Iris pigment epithelial cell (primary cell): ENCODE results near the gene HOXA13.
A peak's percentile ranks its signal among the peaks of the same experiment; 100 is the strongest.

Experiments
- DNase-seq: peaks from one replicate; pipeline ENCODE4 v3.0.0-alpha.2; 2011; ENCODE audit warnings: low read depth

The HOXA13 gene

DNA sequence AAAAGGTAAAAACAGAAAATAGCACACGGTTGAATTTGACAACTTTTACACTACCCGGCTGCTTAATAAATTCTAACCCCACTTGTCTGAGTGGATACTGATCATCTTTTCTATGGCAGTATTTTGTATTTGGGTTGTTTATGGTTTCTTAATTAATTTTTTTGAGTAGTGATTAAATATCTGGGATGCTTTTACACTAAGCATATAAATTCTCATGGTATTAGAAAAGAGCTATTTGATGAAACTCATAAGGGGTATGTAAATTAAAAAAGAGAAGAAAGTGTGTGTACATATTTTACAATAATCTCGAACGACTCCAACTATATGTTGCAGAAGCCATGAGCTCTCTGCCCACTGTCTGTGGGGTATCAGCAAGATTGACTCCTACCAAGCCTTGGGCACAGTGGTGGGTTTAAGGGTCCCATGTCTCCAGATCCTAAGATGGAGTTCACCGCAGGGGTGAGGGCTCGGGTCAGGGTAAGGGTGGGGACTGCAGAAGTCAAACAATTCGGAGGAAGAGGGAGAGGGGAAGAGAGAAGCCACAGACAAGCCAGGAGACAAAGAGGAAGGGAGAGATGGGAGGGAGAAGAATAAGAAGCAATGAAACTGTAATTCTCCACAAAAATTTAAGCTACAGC, 7.6 kb upstream of the HOXA13 start:
- DNase-seq, result no peak

DNA sequence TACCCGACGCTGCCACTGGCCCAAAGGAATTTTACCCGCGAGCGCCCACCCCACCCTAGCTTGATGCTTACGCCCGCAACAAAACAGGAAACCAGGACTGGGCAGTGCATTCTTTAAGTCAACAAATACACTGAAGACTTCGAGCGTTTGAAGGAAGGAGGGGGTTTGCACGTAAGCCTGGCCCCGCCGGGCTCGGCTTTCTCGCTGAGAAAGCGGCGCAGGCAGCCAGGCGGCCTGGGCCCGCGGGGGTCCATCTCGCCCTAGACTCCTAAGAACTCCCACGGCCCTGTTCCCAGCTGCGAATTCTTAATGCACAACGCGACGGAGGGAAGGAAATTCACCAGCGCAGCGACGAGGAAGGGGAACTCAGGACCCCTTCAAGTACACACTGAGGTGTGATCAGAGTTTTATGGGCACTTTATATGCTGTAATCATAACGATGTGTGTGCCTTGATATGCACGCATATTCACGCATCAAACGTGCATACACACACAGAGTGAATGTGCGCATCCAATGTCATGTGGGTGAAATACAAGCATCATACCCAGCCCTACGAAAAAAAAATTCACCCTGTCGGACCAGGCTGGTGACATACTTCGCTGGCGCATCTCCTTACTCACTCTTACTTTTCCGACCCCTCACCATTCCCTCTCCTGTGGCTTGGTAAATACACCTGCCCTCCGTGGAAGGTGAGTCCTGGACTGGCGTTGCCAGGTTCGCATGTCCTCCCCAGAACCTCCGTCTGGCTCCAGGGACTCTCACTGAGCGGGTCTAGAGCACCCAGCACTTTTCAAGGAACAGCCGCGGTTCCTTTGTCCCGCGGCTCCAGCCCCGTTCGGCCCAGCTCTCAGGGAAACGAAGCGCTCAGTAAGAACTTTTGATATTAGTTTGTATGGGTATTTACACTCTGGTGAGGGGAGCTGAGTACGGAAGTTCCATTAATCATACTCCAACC, 5.7 kb upstream of the HOXA13 start:
- no peak for DNase-seq

DNA sequence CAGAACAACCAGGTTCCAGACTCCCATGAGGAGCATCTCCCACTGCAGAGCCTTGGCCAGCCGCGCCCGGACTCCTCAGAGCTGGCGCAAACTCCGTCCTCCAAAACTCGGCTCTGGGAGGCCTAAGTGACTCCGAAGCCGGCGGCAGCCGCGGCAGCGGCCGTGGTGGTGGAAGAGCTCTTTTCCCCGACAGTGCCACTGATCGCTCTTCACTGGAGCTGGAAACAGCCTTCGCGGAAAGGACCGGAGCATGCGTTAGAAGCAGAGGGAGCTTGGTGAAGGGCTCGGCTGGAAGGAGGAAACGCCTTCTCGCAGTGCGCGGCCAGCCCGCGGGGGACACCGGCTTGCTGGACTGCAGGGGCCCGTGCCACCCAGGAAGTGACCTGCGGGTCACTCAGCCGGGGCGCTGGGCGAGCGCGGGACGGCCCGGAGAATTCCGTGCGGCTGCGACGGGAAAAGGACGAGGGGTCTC, 5.0 kb upstream of the HOXA13 start:
- no peak for DNase-seq

DNA sequence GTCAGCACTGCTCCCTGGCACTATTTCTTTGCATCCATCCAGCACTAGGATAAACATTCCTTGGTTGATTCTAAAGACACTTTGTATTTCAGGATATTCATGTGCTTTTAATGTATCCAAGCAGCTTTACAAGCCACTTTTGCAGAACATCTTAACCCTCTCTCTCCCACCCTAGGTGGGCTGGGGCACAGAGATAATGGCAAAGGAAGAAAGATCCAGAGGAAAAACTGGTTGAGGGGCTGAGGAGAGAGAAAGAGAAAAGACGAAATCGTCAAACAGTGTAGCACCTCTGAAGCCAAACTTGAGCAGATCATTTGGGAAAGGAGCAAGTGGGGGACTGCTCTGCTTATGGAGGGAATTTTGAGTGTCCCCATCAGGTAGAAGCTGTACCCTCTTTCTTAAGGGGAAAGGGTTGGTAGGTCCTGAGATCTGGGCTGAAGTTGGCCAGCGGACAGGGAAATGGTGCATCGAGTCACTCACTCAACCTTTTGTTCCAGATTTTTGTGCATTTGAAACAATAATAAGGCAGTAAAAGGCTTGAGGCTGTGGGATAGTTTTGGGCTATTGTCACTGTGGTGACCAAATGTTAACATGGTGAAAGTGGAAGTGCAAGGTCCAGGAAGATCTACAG, 4.2 kb upstream of the HOXA13 start:
- DNase-seq, result no peak

DNA sequence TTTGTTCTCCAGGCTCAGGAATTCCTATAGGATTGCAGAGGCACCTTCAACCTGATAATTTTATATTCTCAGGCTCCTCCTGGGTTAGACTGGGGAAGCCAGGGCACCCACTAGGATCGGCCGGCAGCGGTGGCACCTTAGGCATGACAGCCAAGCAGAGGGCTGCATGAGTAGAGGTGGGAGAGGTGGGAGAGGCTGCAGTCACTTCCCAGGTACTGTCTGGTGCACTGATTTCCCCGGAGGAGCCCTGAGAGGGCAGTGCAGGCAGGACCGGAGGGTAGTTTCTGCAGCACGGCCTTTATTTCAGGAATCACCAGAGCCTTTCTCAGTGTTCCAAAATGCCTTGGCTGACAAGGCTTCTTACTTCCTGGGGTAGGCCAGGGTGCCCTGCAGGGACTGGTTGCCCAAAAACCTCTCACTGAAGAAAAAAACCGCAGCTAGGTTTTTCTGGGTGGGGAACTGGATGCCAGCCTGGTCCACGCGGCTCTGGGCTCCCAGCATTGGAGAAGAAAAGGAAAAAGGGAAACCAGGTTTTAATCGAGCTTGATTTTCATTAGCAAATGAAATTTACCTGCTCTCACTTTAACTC, 3.6 kb upstream of the HOXA13 start:
- no peak for DNase-seq

DNA sequence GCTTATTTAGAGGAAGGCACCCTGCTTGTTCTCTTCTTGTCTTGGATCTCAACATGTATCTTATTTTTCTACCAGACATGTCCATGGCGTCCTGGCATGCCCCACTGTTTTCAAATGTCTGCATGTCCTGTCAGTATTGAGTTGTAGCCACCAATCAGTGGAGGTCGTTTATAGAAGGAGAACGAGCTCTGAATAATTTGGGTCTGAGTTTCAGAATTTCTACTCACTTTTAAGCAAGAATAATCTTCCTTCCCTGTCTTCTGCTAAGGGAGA, 2.9 kb upstream of the HOXA13 start:
- DNase-seq, result no peak

DNA sequence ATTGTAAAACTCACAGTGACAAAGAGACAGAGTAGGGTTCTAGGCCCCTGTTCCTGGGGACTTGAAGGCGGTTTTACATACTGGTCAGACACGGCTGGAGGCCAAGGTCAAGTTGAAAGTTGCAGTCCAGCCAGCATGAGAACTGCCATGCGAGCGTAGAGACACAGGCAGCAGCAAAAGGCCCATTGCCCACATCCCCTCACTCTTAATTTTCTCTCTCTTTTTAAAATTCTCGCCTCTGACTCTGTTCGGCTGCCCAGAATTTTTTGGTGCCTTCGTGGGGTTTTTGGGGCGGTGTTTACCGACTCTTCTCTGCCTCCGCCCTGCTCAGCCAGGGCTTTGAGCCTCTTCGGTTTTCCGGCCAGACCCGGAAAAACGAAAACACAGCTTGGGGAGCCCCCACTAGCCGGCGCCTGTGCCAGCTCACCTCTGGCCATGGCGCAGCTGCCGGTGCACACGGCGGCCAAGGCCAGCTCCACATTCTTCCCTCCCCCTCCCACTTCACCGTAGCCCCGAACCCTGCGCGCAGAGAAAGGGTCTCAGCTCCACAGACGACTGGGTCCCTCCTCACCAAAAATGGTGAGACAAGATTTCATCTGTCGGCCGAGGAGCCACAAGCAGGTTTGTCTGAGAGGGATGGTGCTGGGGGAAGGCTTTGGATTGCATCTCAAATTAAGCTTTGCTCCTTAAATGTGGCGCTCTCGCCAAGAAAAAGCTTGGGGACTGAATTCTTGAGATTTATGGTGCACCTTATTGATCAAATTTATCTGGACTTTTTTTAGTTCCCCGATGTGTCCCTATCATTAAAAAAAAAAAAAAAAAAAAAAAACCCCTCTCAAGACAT, 2.3 kb upstream of the HOXA13 start:
- no peak for DNase-seq

DNA sequence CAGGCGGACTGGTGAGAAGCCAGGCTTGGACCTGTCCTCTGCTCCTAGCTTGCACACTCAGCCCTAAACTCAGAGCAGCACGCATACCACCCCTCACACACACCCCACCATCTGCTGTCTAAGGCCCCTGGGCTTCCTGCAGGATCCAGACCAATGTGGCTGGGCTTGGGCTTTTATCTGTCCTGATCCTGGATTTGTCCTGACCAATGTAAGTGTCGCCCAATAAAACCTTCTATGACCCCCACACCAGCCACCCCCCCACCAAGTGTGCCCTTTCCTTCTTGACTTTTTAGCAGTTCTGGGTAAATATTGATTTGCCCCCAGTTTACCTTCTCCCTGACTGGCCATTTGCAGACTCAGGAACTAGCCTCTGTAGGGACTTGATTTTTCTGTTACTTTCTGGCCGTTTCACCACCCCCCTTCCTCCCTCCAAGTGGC, 1.7 kb upstream of the HOXA13 start:
- DNase-seq, result no peak

DNA sequence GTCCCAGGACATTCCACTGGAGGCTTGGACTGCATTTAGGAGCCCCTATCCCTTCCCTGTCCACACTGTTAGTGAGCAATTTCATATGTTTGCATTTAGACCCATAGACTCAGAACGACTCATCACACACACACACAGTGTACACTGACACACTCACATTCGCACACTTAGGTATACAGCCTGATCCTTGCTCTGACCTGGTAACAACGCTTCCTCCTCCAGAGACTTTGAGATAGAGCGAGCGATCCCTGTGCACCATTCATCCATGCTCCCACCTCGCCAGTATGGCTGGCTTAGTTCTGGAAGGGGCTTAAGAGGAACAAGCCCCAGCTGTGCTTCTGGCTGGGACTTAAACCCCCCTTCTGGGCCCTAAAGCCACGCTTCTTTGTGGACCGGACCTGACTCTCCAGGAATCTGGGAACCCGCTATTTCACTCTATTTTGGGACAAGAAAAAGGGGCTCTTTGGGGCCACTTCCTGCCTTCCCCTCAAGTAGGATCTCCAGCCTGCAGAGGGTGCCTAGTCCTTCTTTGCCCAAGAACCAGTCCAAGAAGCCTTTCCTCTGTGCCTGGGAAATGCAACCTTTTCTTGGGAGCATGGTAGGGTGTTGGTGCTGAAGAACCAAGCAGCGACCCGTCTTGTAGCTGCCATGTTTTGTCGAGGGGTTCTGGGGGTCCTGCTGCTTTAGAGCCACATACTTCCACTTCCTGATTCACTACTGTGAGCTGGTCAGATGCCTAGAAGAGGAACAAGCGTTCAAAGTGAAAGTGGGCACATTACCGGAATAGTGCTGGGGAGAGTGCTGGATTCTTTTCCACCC, 1.1 kb upstream of the HOXA13 start:
- no peak for DNase-seq

DNA sequence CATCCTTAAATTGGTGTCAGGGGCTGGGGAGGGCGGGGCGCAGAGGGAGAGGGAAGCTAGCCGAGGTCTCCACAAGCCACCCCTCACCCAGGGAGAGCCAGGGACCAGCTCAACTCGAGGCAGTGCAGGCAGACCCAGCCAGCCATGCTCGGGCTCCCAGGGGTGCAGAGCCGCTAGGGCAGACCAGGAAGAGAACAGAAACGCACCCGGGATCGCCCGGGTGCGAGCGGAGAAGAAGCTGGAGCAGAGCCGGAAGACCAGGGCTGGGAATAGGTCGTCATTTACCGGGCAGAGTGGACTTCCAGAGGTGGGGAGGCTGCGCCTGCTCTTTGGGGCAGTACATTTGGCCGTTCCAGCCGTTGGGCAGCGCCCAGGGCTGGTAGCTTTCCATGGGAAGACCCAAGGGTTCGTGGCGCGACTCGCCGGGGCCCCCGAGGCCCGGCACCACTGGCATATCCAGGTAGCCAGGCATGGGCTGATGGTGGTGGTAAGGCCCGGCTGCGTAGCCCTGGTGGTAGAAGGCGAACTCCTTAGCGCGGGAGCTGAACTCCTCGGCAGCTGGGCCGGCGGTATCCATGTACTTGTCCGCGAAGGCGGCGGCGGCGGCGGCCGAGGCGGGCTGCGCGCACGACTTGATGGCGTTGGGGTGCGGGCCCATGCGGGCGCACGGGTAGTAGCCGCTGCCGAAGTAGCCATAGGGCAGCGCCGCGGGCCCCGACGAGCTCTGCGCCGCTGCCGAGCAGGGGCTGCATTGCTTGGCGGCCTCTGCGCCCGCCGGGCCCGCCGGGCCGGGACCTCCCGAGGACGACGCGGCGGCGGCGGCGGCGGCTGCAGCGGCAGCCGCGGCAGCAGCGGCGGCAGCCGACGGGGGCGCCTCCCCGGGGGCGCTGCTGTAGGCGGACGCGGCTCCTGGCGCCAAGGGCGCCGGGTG, 755 bp downstream of the HOXA13 start:
- no peak for DNase-seq

DNA sequence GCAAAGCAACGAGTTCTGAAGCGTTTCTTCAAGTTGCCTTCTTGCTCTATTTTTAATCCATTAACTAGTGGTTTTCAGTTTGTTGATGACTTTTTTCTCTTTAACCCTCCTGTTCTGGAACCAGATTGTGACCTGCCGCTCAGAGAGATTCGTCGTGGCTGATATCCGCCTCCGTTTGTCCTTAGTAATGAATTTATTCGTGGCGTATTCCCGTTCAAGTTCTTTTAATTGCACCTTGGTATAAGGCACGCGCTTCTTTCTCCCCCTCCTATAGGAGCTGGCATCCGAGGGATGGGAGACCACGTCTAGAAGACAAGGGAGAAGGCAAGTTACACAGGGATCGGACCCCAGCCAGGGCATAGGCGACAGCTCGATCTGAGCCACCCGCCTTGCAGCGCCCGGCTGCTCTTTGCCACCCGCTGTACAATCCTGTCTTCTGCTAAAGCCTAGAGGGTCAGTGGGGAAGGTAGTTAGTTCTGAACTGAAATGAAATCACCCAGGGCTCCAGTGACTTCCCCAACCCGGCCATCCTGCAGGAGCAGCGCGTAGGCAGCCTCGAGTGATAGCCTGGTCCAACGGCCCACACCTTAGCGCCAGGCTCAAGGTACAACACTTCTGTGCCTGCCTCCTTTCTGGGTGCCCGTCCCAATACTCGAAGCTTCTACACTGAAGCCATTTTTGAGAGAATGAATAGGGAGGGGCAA, 1.6 kb downstream of the HOXA13 start:
- DNase-seq, result no peak

DNA sequence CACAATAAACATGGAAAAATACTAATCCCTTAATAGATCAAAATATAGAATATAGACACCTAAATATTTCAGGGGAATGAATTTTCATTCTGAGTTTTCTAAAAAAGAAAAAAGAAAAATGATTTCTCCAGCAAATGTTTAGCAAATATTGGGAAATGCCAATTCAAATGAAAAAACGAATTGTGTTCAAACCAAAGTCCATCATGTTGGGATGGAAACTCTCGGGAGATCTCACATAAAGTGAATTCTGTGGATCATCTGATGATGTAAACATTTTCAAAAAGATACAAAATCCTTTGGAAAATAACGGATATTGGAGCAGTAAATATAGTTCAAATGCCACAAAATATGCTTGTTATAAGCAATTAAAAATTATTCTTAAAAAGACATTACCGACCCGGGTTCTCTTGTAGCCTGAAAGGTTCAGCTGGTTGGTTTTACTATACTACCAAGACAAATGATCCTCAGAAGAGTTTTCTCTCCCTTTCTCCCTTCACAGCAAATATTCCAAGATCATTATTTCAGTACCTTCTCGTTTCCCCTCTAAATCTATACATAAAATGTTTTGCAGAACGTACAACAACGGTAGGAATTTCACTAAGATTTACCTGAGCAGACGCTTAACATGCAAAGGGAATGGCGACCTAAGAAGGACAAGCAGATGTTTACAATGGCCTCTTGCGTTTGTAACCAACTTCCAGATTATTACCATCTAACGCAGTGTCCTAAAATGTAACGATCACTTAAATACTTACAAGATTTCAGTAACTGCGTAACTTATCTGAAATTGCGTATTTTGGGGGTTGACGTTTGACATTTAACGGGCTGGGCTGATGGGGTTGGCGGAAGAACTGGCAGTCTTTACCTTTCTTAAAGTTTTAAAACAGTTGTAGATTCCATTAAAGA, 2.5 kb downstream of the HOXA13 start:
- DNase-seq, result no peak

DNA sequence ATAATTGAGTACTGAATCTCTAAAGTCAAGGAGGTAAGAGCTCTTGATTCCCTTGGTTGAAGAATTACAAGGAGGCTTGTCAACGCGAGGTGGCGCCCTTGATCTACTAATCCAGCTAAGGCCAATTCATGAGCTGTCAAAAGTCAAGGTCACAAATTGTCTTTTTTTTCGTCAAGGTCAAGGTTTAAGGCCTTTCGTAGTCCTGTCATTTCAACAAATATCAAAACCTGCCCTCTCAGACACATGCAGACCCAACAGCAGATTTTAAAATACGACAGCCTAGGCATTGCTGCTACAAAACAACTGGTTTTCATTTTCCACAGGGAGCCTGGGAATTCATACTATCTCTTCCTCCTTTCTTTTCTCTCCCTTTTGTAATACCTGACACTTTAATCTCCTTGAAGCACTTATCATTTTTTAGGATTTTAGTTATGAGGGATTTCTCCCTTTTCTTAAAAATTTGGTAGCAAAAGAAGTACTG, 3.6 kb downstream of the HOXA13 start:
- peak; percentile 69 for DNase-seq

DNA sequence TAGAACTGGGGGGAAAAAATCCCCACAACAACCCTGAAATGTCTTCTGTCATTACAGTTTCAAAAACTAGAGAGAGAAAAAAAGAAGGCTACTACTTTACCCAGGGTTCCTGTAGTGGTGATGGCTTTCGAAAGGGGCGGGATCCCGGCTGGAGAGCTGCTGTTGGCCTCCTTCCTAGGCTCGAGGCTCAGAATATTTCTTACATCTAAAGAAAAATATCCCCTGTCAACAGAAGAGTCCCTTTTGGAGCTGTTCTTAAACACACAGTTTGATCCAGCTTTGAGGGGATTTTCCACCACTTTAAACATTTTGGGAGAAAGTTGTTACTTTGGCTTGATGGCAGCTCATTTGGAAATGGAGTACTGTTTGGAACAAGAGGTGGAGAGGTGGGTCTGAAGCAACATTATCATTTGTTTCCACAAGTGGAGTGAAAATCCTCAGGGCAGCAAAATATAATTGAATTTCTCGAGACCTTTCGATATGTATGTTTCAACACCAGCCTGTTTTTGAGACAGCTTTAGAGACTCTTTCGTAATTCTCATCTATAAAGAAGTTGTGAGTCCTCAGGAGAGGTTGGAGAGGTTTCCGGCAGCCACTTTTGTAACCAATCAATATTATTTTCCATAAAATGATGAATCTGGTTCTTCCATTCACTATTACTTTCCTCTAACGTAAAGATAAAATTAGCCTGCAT, 5.1 kb downstream of the HOXA13 start:
- no peak for DNase-seq

DNA sequence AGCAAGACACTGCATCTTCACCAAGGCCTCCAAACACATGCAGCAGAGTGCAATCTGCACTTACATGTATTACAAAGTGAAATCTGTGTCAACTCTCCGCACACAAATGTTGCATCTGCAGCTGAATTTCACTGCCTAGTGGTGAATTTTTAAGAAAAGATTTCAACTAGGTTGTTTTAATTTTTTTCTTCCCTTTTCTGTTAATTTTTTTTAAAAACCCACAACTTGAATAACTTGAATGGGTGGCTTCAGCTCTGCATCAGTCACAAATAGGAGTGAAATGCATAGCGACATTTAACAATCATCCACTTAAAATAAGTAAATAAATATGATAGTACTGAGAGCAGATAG, 5.9 kb downstream of the HOXA13 start:
- no peak for DNase-seq

DNA sequence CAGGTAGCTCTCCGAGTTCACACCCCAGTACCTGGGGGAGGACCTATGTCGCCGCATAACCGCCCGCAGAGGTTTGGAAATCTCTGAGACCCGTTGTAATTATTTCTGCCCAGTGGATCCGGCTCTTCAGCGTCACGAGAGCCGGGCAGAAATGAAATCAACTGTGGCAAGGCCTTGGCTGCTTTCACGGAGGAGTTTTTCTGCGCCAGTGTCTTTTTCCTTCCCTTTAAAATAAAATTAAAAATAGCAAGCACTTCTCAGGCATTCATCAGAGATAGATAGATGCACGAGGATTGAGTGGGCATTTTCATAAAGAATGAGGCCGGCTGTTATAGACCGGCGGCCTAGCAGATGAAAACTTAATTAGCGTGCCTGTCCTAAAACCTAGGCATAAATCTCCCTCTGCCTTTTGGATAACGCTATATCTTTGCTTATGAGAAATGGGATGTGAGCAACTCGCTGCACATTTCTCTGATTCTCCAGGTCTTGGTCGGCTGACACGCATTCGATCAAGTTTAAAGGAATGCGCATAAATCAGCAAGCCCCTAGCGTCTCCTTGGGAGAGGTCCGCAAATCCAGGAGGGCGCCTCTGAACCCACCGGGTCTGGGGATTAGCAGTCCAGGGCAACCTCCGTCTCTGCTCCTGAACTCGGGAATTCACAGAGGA, 6.4 kb downstream of the HOXA13 start:
- no peak for DNase-seq
